DND-41 (cell line): Measurements from ENCODE around the gene DIDO1.

Experiments used
- ATAC-seq: fragments of 200-7000 bp; cut with Tn5 transposase; 3 replicates; pipeline ENCODE4 v1.9.1; 2021; ENCODE audit warnings: low read depth; ENCODE audit not compliant: insufficient read depth
- DNase-seq: peaks from one replicate; pipeline ENCODE4 v3.0.0-alpha.2; 2020
- H2AFZ ChIP-seq: 2 replicates; pipeline ENCODE4 v1.6.0; 2012; ENCODE audit warnings: low read depth, low read length
- H3K27ac ChIP-seq: 2 replicates; pipeline ENCODE4 v1.5.1; 2012; ENCODE audit warnings: low read length, inconsistent platforms
- H3K27me3 ChIP-seq: fragments of 200-600 bp; sonication (generic); 2 replicates; pipeline ENCODE4 v1.6.0; 2012; ENCODE audit warnings: low read length, mild to moderate bottlenecking, inconsistent platforms; ENCODE audit not compliant: insufficient read depth, poor library complexity
- H3K36me3 ChIP-seq: 2 replicates; pipeline ENCODE4 v1.5.1; 2012; ENCODE audit warnings: low read length, inconsistent platforms; ENCODE audit not compliant: insufficient read depth
- H3K4me1 ChIP-seq: 2 replicates; pipeline ENCODE4 v1.5.1; 2012; ENCODE audit warnings: mild to moderate bottlenecking, low read length; ENCODE audit not compliant: insufficient read depth
- H3K4me2 ChIP-seq: 2 replicates; pipeline ENCODE4 v1.6.0; 2012; ENCODE audit warnings: mild to moderate bottlenecking, moderate library complexity, low read length, inconsistent platforms; ENCODE audit not compliant: insufficient read depth
- H3K4me3 ChIP-seq, 2 experiments: fragments of 200-600 bp in 1 of 2; shearing (Covaris generic) in 1 of 2; 2 replicates each; pipeline ENCODE4 v1.5.1; 2012 to 2016; ENCODE audit warnings: inconsistent platforms in 2 of 2, low read length in 2 of 2, mild to moderate bottlenecking in 2 of 2, low read depth in 1 of 2, moderate library complexity in 1 of 2
- H3K79me2 ChIP-seq: 2 replicates; pipeline ENCODE4 v1.6.0; 2012; ENCODE audit warnings: low read length, inconsistent platforms; ENCODE audit not compliant: insufficient read depth
- H3K9ac ChIP-seq: 2 replicates; pipeline ENCODE4 v1.6.0; 2012; ENCODE audit warnings: low read depth, mild to moderate bottlenecking, inconsistent platforms, low read length, moderate library complexity
- H3K9me3 ChIP-seq: 2 replicates; pipeline ENCODE4 v1.5.1; 2012; ENCODE audit warnings: low read length, moderate library complexity, mild to moderate bottlenecking, inconsistent platforms; ENCODE audit not compliant: insufficient read depth, severe bottlenecking
- H4K20me1 ChIP-seq: 2 replicates; pipeline ENCODE4 v1.6.0; 2012; ENCODE audit warnings: low read length; ENCODE audit not compliant: insufficient read depth
- CTCF ChIP-seq: IDR thresholded peaks from 2 replicates; pipeline ENCODE4 v1.5.1; 2012; ENCODE audit warnings: borderline replicate concordance, low read length, moderate library complexity, mild to moderate bottlenecking; ENCODE audit not compliant: poor library complexity, severe bottlenecking; ENCODE audit errors: extremely low read depth
- EZH2 ChIP-seq: IDR thresholded peaks from 3 replicates; pipeline ENCODE4 v1.6.1; 2012; ENCODE audit warnings: borderline replicate concordance, low read depth, mild to moderate bottlenecking, moderate library complexity, low read length, inconsistent platforms; ENCODE audit not compliant: severe bottlenecking

DIDO1 gene

DNA sequence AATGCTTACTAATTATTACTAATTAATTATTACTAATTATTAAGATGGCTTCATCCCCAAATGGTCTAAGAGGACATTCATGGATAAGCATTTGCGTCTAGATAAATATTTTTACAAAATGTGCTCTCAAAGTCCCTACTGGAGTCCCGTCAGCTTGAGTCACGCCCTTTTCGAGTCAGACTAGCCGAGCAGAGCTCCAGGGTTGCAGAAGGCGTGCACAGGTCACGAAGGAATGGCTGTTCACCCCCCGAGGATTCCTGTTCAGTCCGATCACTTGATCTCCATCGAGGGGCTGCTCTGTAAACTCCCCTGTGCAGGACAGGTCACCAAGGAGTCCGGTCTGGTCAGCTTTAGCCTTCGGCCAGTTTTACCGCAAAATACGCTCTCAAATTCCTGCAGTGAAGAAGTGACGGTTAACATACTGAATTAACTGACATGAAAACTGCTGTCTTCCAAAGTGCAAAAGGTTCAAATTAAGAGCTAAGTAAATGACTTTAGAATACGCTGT, 84.5 kb downstream of the DIDO1 start:
- DNase-seq: no peak
- H3K27me3 ChIP-seq: no peaks in the 10 kb centered on the region
- H3K27ac ChIP-seq: no peak overlapping the region
- no peaks in the 10 kb centered on the region for H4K20me1 ChIP-seq
- H3K79me2 ChIP-seq: no peaks in the 10 kb centered on the region
- H2AFZ ChIP-seq: no peak overlapping the region
- H3K4me3 ChIP-seq: no peak overlapping the region
- H3K9ac ChIP-seq: no peak overlapping the region
- H3K4me2 ChIP-seq: no peak overlapping the region
- TF ChIP-seq CTCF (no peak), EZH2 (no peak)
- H3K9me3 ChIP-seq: no peaks in the 10 kb centered on the region
- no peaks in the 10 kb centered on the region for H3K4me1 ChIP-seq
- H3K36me3 ChIP-seq: peaks cover 24% of the 10 kb centered on the region
- no peak for ATAC-seq

GRCh38 chr20:62840244-62841197, 85.8 kb downstream of the DIDO1 start:
- no peaks in the 10 kb centered on the region for H4K20me1 ChIP-seq
- H3K27ac ChIP-seq: no peak overlapping the region
- no peak overlapping the region for H3K9ac ChIP-seq
- no peak overlapping the region for H3K4me3 ChIP-seq
- TF ChIP-seq CTCF: no peak
- no peak for TF ChIP-seq EZH2
- no peaks in the 10 kb centered on the region for H3K79me2 ChIP-seq
- H3K4me2 ChIP-seq: no peak overlapping the region
- H3K36me3 ChIP-seq: peaks cover 11% of the 10 kb centered on the region
- no peaks in the 10 kb centered on the region for H3K27me3 ChIP-seq
- H3K4me1 ChIP-seq: no peaks in the 10 kb centered on the region
- no peak overlapping the region for H2AFZ ChIP-seq
- ATAC-seq (no peak), DNase-seq (no peak)
- no peaks in the 10 kb centered on the region for H3K9me3 ChIP-seq

GRCh38 chr20:62839816-62840215, 86.5 kb downstream of the DIDO1 start:
- H2AFZ ChIP-seq: no peak overlapping the region
- H3K9me3 ChIP-seq: no peaks in the 10 kb centered on the region
- H3K4me2 ChIP-seq: no peak overlapping the region
- no peaks in the 10 kb centered on the region for H3K27me3 ChIP-seq
- TF ChIP-seq CTCF: no peak
- no peak for TF ChIP-seq EZH2
- no peaks in the 10 kb centered on the region for H3K79me2 ChIP-seq
- H3K27ac ChIP-seq: no peak overlapping the region
- no peak overlapping the region for H3K4me3 ChIP-seq
- no peaks in the 10 kb centered on the region for H3K4me1 ChIP-seq
- no peak for DNase-seq
- no peaks in the 10 kb centered on the region for H4K20me1 ChIP-seq
- no peak overlapping the region for H3K9ac ChIP-seq
- no peak; the same call in 2 of the 3 replicates for ATAC-seq
- peaks cover 7% of the 10 kb centered on the region; the same call in 1 of the 2 replicates for H3K36me3 ChIP-seq
